HepG2 (cell line): Measurements from ENCODE around the gene LTA. TPM values are rescaled to one million over a fixed set of nuclear protein-coding genes. Genes with fewer than 3 reads are reported as not detected.

Experiments
- ARNTL ChIP-seq: sonication (generic); formaldehyde crosslinking; IDR thresholded peaks from 2 replicates; pipeline ENCODE4 v1.4.0; 2020; ENCODE audit warnings: mild to moderate bottlenecking, missing genetic modification reagents
- ETS1 ChIP-seq: sonication (generic); formaldehyde crosslinking; IDR thresholded peaks from 2 replicates; pipeline ENCODE4 v1.4.0; 2020; ENCODE audit warnings: missing genetic modification reagents
- FOSL1 ChIP-seq: sonication (generic); formaldehyde crosslinking; IDR thresholded peaks from 2 replicates; pipeline ENCODE4 v1.9.0; 2021; ENCODE audit warnings: missing genetic modification reagents, borderline replicate concordance
- HNRNPLL ChIP-seq: fragments of 200-400 bp; formaldehyde crosslinking; IDR thresholded peaks from 2 replicates; pipeline ENCODE4 v1.6.1; 2017; ENCODE audit warnings: mild to moderate bottlenecking, low read depth, low read length; ENCODE audit not compliant: poor library complexity, severe bottlenecking
- NR2F1 ChIP-seq, 2 experiments: fragments of 450-650 bp in 1 of 2; formaldehyde crosslinking in 1 of 2; IDR thresholded peaks; 2 replicates each; pipeline versions ENCODE4 v1.5.0 to v1.6.1; 2016 to 2020; ENCODE audit warnings: mild to moderate bottlenecking in 1 of 2, missing compliant biosample characterization in 1 of 2, missing genetic modification reagents in 1 of 2, moderate library complexity in 1 of 2
- PRPF4 ChIP-seq: fragments of 200-400 bp; formaldehyde crosslinking; IDR thresholded peaks from 2 replicates; pipeline ENCODE4 v1.6.1; 2016; ENCODE audit warnings: low read length, low read depth; ENCODE audit not compliant: poor library complexity, severe bottlenecking
- RFX3 ChIP-seq: IDR thresholded peaks from 2 replicates; pipeline ENCODE4 v1.6.1; 2016; ENCODE audit warnings: missing biosample characterization, missing genetic modification reagents
- SNAPC2 ChIP-seq: sonication (generic); formaldehyde crosslinking; IDR thresholded peaks from 2 replicates; pipeline ENCODE4 v1.8.1; 2022; ENCODE audit warnings: mild to moderate bottlenecking, missing genetic modification reagents
- SOX5 ChIP-seq: IDR thresholded peaks from 2 replicates; pipeline ENCODE4 v1.6.1; 2016; ENCODE audit warnings: borderline replicate concordance
- SRF ChIP-seq: IDR thresholded peaks from 2 replicates; pipeline ENCODE4 v1.6.1; 2011; ENCODE audit warnings: mild to moderate bottlenecking, low read depth, low read length, moderate library complexity
- SSRP1 ChIP-seq: IDR thresholded peaks from 2 replicates; pipeline ENCODE4 v1.6.1; 2016; ENCODE audit warnings: control low read depth
- ZBTB3 ChIP-seq: sonication (generic); formaldehyde crosslinking; IDR thresholded peaks from 2 replicates; pipeline ENCODE4 v1.4.0; 2020; ENCODE audit warnings: low read depth, mild to moderate bottlenecking, moderate library complexity, missing genetic modification reagents, borderline replicate concordance
- ZBTB44 ChIP-seq: sonication (generic); formaldehyde crosslinking; IDR thresholded peaks from 2 replicates; pipeline ENCODE4 v1.4.0; 2020; ENCODE audit warnings: missing genetic modification reagents
- ZBTB46 ChIP-seq: sonication (generic); formaldehyde crosslinking; IDR thresholded peaks from 2 replicates; pipeline ENCODE4 v1.4.0; 2020; ENCODE audit warnings: mild to moderate bottlenecking, missing genetic modification reagents, borderline replicate concordance
- ZNF224 ChIP-seq: sonication (generic); formaldehyde crosslinking; IDR thresholded peaks from 2 replicates; pipeline ENCODE4 v1.5.0; 2020; ENCODE audit warnings: mild to moderate bottlenecking, missing genetic modification reagents
- ZNF556 ChIP-seq: sonication (generic); formaldehyde crosslinking; IDR thresholded peaks from 2 replicates; pipeline ENCODE4 v1.4.0; 2020; ENCODE audit warnings: mild to moderate bottlenecking, missing genetic modification reagents, borderline replicate concordance
- ZNF562 ChIP-seq: sonication (generic); formaldehyde crosslinking; IDR thresholded peaks from 2 replicates; pipeline ENCODE4 v1.8.0; 2022; ENCODE audit warnings: missing genetic modification reagents, borderline replicate concordance
- ZNF605 ChIP-seq: sonication (generic); formaldehyde crosslinking; IDR thresholded peaks from 2 replicates; pipeline ENCODE4 v1.8.0; 2022; ENCODE audit warnings: mild to moderate bottlenecking, missing genetic modification reagents
- ZNF670 ChIP-seq: sonication (generic); formaldehyde crosslinking; IDR thresholded peaks from 2 replicates; pipeline ENCODE4 v1.8.0; 2022; ENCODE audit warnings: mild to moderate bottlenecking, missing genetic modification reagents, borderline replicate concordance
- ZNF878 ChIP-seq: sonication (generic); formaldehyde crosslinking; IDR thresholded peaks from 2 replicates; pipeline ENCODE4 v1.8.1; 2023; ENCODE audit warnings: mild to moderate bottlenecking, missing genetic modification reagents, moderate library complexity
- polyA plus RNA-seq, 8 experiments: library from polyadenylated mRNA; depleted of rRNA in 3 of 8; stranded (reverse) in 7 of 8; unstranded in 1 of 8; fragments of >200 nt; fragmentation: Illumina TruSeq in 4 of 8; extraction: Trizol in 4 of 8; gene quantifications; 2 replicates each; pipeline versions ENCODE4 v1.2.1 to v1.2.3, GENCODE V29; 2011 to 2016; ENCODE audit warnings: low read depth in 4 of 8, missing spikeins in 1 of 8, mixed read lengths in 1 of 8; ENCODE audit not compliant: insufficient read depth in 1 of 8
- total RNA-seq, 5 experiments: library from RNA; depleted of rRNA; stranded (reverse); fragments of >200 nt; fragmentation: Illumina TruSeq; extraction: Trizol; gene quantifications; 2 replicates each; pipeline ENCODE4 v1.2.3, GENCODE V29; 2016; ENCODE audit warnings: low read depth in 1 of 5
- TF ChIP-seq, protein P1 (sequence below): sonication (generic); formaldehyde crosslinking; conservative IDR thresholded peaks from 2 replicates; pipeline ENCODE4 v1.5.0; 2020; ENCODE audit warnings: missing genetic modification reagents

LTA gene
- total and polyA plus RNA-seq, 2 of the 13 experiments (the other 11 are each of a cell fraction or from before 2014, with no cell fraction given), result 0.09 TPM; not detected in 1

DNA sequence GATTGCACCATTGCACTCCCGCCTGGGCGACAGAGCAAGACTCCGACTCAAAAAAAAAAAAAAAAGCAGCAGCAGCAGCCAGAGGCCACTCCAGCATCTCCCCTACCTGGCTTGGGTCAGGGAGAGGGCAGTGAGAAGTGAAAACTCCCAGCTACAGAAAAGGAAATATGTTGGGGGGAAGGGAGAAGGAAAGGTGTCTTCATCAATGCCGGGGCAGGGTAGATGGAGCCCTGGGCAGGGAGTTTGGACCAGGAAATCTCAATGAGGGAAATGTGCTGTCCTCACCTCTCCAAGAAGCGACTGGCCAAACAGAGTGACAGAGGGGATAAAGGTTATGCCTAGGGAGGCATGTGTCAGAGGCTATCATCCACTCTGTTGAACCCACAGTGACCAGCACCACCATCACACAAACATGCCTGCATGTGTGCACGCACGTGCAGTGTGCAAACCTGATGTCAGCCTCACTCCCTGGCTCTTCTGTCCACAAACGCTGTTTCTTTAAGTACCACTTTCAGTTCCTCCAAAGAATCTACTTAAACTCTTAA, 42.1 kb downstream of the LTA start (continued):
- TF ChIP-seq, protein P1, sequence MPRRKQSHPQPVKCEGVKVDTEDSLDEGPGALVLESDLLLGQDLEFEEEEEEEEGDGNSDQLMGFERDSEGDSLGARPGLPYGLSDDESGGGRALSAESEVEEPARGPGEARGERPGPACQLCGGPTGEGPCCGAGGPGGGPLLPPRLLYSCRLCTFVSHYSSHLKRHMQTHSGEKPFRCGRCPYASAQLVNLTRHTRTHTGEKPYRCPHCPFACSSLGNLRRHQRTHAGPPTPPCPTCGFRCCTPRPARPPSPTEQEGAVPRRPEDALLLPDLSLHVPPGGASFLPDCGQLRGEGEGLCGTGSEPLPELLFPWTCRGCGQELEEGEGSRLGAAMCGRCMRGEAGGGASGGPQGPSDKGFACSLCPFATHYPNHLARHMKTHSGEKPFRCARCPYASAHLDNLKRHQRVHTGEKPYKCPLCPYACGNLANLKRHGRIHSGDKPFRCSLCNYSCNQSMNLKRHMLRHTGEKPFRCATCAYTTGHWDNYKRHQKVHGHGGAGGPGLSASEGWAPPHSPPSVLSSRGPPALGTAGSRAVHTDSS (CRISPR knock-in tag), result no peak
- TF ChIP-seq NR2F1 (CRISPR knock-in tag; IDR thresholded peaks at IDR 0.05), result no peak
- TF ChIP-seq ZBTB46 (CRISPR knock-in tag), result no peak
- no peak for TF ChIP-seq RFX3 (CRISPR knock-in tag)
- TF ChIP-seq PRPF4, result no peak
- TF ChIP-seq ZNF224, result no peak
- TF ChIP-seq ZNF556, result no peak
- TF ChIP-seq ZNF670 (CRISPR knock-in tag), result no peak
- TF ChIP-seq ZBTB44, result no peak
- no peak for TF ChIP-seq SRF
- no peak for TF ChIP-seq SOX5 (CRISPR knock-in tag)
- no peak for TF ChIP-seq SNAPC2 (CRISPR knock-in tag)
- peak; percentile 20; the same call in 1 of the 2 replicates for TF ChIP-seq ZBTB3 (CRISPR knock-in tag)
- TF ChIP-seq ZNF878, result peak; percentile 75; the same call in 1 of the 2 replicates
- no peak for TF ChIP-seq SSRP1 (CRISPR knock-in tag)
- no peak for TF ChIP-seq FOSL1 (CRISPR knock-in tag)
- no peak for TF ChIP-seq HNRNPLL
- no peak; the same call in 1 of the 2 replicates for TF ChIP-seq ZNF605 (CRISPR knock-in tag)
- TF ChIP-seq ARNTL (CRISPR knock-in tag), result 0 out of 2 replicates have a peak, but pooled peaks have one; percentile 13
- no peak for TF ChIP-seq ZNF562 (CRISPR knock-in tag)
- TF ChIP-seq ETS1 (CRISPR knock-in tag), result no peak
